SK-N-MC (cell line): ENCODE results near the gene RBM26.

Experiments
- DNase-seq: peaks from one replicate; pipeline ENCODE4 v3.0.0-alpha.2; 2011; ENCODE audit warnings: low read depth, low spot score
- H3K27ac ChIP-seq: fragments of 200-600 bp; sonication (generic); 2 replicates; pipeline ENCODE4 v1.5.1; 2016; ENCODE audit warnings: mixed run types
- H3K36me3 ChIP-seq: fragments of 200-600 bp; sonication (generic); 2 replicates; pipeline ENCODE4 v1.6.1; 2017; ENCODE audit warnings: antibody characterized with exemption, low read length, mixed read lengths; ENCODE audit not compliant: insufficient read depth
- H3K4me3 ChIP-seq: fragments of 200-600 bp; sonication (generic); 2 replicates; pipeline ENCODE4 v1.5.1; 2016
- H3K9ac ChIP-seq: fragments of 200-600 bp; sonication (generic); 2 replicates; pipeline ENCODE4 v1.8.0; 2017; ENCODE audit warnings: mixed run types, mixed read lengths; ENCODE audit not compliant: insufficient read length
- H3K9me3 ChIP-seq: fragments of 200-600 bp; sonication (generic); 2 replicates; pipeline ENCODE4 v1.6.1; 2017; ENCODE audit warnings: low read depth, mild to moderate bottlenecking, antibody characterized with exemption, low read length, moderate library complexity, mixed read lengths
- EZH2 ChIP-seq: fragments of 200-600 bp; sonication (generic); IDR thresholded peaks from one replicate; pipeline ENCODE4 v1.6.1; 2017; ENCODE audit warnings: antibody characterized with exemption
- FOXP2 ChIP-seq: optimal IDR thresholded peaks from 2 replicates; pipeline ENCODE3; 2011; ENCODE audit warnings: mild to moderate bottlenecking, moderate library complexity; ENCODE audit not compliant: insufficient read depth; ENCODE audit errors: extremely low read length, control extremely low read depth
- POLR2AphosphoS5 ChIP-seq: IDR thresholded peaks from 2 replicates; pipeline ENCODE4 v1.6.1; 2012; ENCODE audit warnings: mild to moderate bottlenecking, low read depth, low read length, borderline replicate concordance

The RBM26 gene

GRCh38 chr13:79442706-79443105, 36.7 kb upstream of the RBM26 start:
- no peaks in the 10 kb centered on the region for H3K9me3 ChIP-seq
- DNase-seq: no peak
- no peak overlapping the region for H3K4me3 ChIP-seq
- H3K27ac ChIP-seq: no peak overlapping the region
- H3K9ac ChIP-seq: no peak overlapping the region
- TF ChIP-seq POLR2AphosphoS5: no peak
- TF ChIP-seq FOXP2: no peak
- TF ChIP-seq EZH2: no peak
- H3K36me3 ChIP-seq: no peaks in the 10 kb centered on the region

GRCh38 chr13:79442221-79442620, 36.2 kb upstream of the RBM26 start:
- H3K27ac ChIP-seq: no peak overlapping the region
- DNase-seq: no peak
- TF ChIP-seq POLR2AphosphoS5: no peak
- TF ChIP-seq FOXP2: no peak
- TF ChIP-seq EZH2: no peak

GRCh38 chr13:79440958-79441528, 35.0 kb upstream of the RBM26 start:
- H3K36me3 ChIP-seq: no peaks in the 10 kb centered on the region
- H3K9ac ChIP-seq: no peak overlapping the region
- H3K9me3 ChIP-seq: no peaks in the 10 kb centered on the region
- no peak for DNase-seq
- H3K27ac ChIP-seq: no peak overlapping the region
- no peak overlapping the region for H3K4me3 ChIP-seq
- TF ChIP-seq EZH2: no peak
- no peak for TF ChIP-seq FOXP2
- no peak for TF ChIP-seq POLR2AphosphoS5

More at GRCh38 chr13:79442221-79442620, 36.2 kb upstream of the RBM26 start:
- Histone ChIP-seq H3K9me3 (no peaks in the 10 kb centered on the region), H3K36me3 (no peaks in the 10 kb centered on the region), H3K4me3 (no peak overlapping the region), H3K9ac (no peak overlapping the region)

GRCh38 chr13:79439275-79439674, 33.2 kb upstream of the RBM26 start:
- no peak for TF ChIP-seq POLR2AphosphoS5
- no peak for TF ChIP-seq EZH2

GRCh38 chr13:79435561-79435990, 29.5 kb upstream of the RBM26 start:
- TF ChIP-seq EZH2 (no peak), POLR2AphosphoS5 (no peak), FOXP2 (no peak)
- H3K9me3 ChIP-seq: no peaks in the 10 kb centered on the region
- H3K4me3 ChIP-seq: no peak overlapping the region
- H3K9ac ChIP-seq: no peak overlapping the region
- DNase-seq: no peak
- H3K36me3 ChIP-seq: no peaks in the 10 kb centered on the region
- no peak overlapping the region for H3K27ac ChIP-seq

More at GRCh38 chr13:79439275-79439674, 33.2 kb upstream of the RBM26 start:
- H3K27ac ChIP-seq: no peak overlapping the region
- H3K9ac ChIP-seq: no peak overlapping the region
- no peaks in the 10 kb centered on the region for H3K9me3 ChIP-seq
- no peaks in the 10 kb centered on the region for H3K36me3 ChIP-seq
- H3K4me3 ChIP-seq: no peak overlapping the region
- no peak for DNase-seq

- Histone ChIP-seq H3K36me3 (no peaks in the 10 kb centered on the region), H3K9me3 (peaks cover 3% of the 10 kb centered on the region; the same call in 1 of the 2 replicates), H3K27ac (no peak overlapping the region), H3K9ac (no peak overlapping the region), H3K4me3 (no peak overlapping the region)
- DNase-seq: no peak
- TF ChIP-seq FOXP2: no peak
- TF ChIP-seq POLR2AphosphoS5: no peak
- no peak for TF ChIP-seq EZH2
These were observed 28.5 kb upstream of the RBM26 start for GRCh38 chr13:79434556-79434955.

- H3K9ac ChIP-seq: no peak overlapping the region
- no peak for DNase-seq
- no peak overlapping the region for H3K27ac ChIP-seq
- H3K4me3 ChIP-seq: no peak overlapping the region
- peaks cover 3% of the 10 kb centered on the region; the same call in 1 of the 2 replicates for H3K9me3 ChIP-seq
- no peaks in the 10 kb centered on the region for H3K36me3 ChIP-seq
- no peak for TF ChIP-seq EZH2
- no peak for TF ChIP-seq POLR2AphosphoS5
- TF ChIP-seq FOXP2: no peak
These were observed 26.9 kb upstream of the RBM26 start for GRCh38 chr13:79432992-79433391.

GRCh38 chr13:79432086-79432485, 26.0 kb upstream of the RBM26 start:
- H3K9ac ChIP-seq: no peak overlapping the region
- H3K36me3 ChIP-seq: no peaks in the 10 kb centered on the region
- DNase-seq: no peak
- H3K27ac ChIP-seq: no peak overlapping the region
- no peak for TF ChIP-seq EZH2
- TF ChIP-seq POLR2AphosphoS5: no peak
- no peak for TF ChIP-seq FOXP2
- H3K9me3 ChIP-seq: peaks cover 3% of the 10 kb centered on the region; the same call in 1 of the 2 replicates
- no peak overlapping the region for H3K4me3 ChIP-seq

- no peak overlapping the region for H3K4me3 ChIP-seq
- no peak for TF ChIP-seq POLR2AphosphoS5
- no peak for TF ChIP-seq EZH2
- TF ChIP-seq FOXP2: no peak
- H3K9me3 ChIP-seq: peaks cover 3% of the 10 kb centered on the region; the same call in 1 of the 2 replicates
- no peak overlapping the region for H3K9ac ChIP-seq
- DNase-seq: no peak
- no peak overlapping the region for H3K27ac ChIP-seq
- H3K36me3 ChIP-seq: no peaks in the 10 kb centered on the region
These were observed 23.3 kb upstream of the RBM26 start for GRCh38 chr13:79429309-79429708.
